Gastrocnemius medialis (tissue), 4 donors: Measurements from ENCODE around the gene ASB1. TPM values are rescaled to one million over a fixed set of nuclear protein-coding genes. Genes with fewer than 3 reads are reported as not detected.

ENCODE experiments used
- ATAC-seq, 2 donors: fragments of 150-250 bp; one replicate each; pipeline ENCODE4 v1.9.1; 2016
- DNase-seq, 2 donors: peaks; one replicate each; pipeline ENCODE4 v3.0.0-alpha.2; 2019
- H3K27ac ChIP-seq, 4 donors: fragments of 200-600 bp; sonication (generic); 1 replicate in 1 of 4; 2 replicates in 3 of 4; pipeline ENCODE4 v1.5.1; 2016 to 2018; ENCODE audit warnings: mild to moderate bottlenecking in 2 of 4, moderate library complexity in 1 of 4
- H3K27me3 ChIP-seq, 3 donors: fragments of 200-600 bp; sonication (generic) in 2 of 3; 1 replicate in 1 of 3; 2 replicates in 2 of 3; pipeline versions ENCODE4 v1.5.1 to v1.6.0; 2016 to 2019; ENCODE audit warnings: mild to moderate bottlenecking in 1 of 3, moderate library complexity in 1 of 3
- H3K36me3 ChIP-seq, 2 donors: fragments of 200-600 bp; sonication (generic) in 1 of 2; one replicate each; pipeline ENCODE4 v1.5.1; 2017 to 2018
- H3K4me1 ChIP-seq, 2 donors: fragments of 200-600 bp; sonication (generic) in 1 of 2; one replicate each; pipeline ENCODE4 v1.5.1; 2016 to 2017; ENCODE audit warnings: mild to moderate bottlenecking in 2 of 2
- H3K4me3 ChIP-seq, 4 donors: fragments of 200-600 bp; sonication (generic) in 3 of 4; 1 replicate in 1 of 4; 2 replicates in 3 of 4; pipeline ENCODE4 v1.5.1; 2016 to 2019; ENCODE audit warnings: mild to moderate bottlenecking in 2 of 4
- H3K9me3 ChIP-seq, 3 donors: fragments of 200-600 bp; sonication (generic) in 2 of 3; 1 replicate in 1 of 3; 2 replicates in 2 of 3; pipeline ENCODE4 v1.5.1; 2016 to 2019
- CTCF ChIP-seq, 5 experiments: fragments of 450-650 bp in 3 of 5; fragments of 200-600 bp in 2 of 5; sonication (generic) in 2 of 5; IDR thresholded peaks in 4 of 5; conservative IDR thresholded peaks in 1 of 5; 1 replicate in 4 of 5; 2 replicates in 1 of 5; pipeline ENCODE4 v1.5.1; 2016 to 2019; ENCODE audit warnings: antibody characterized with exemption in 5 of 5, mild to moderate bottlenecking in 3 of 5, moderate library complexity in 3 of 5
- POLR2A ChIP-seq, 2 donors: fragments of 450-650 bp; IDR thresholded peaks; one replicate each; pipeline ENCODE4 v1.6.1; 2017; ENCODE audit warnings: antibody characterized with exemption in 2 of 2, mild to moderate bottlenecking in 2 of 2, moderate library complexity in 2 of 2
- in situ Hi-C, 4 donors: fragments of 200-750 bp; cut with MboI; loops; one replicate each; pipeline versions ENCODE4 v1.15.0 to v1.8.0; 2017; ENCODE audit warnings: low sequenced_read_pairs in 4 of 4
- intact Hi-C: fragments of 100-400 bp; cut with DNase I; formaldehyde crosslinking; loops from one replicate; pipeline ENCODE4 v1.15.1; 2023; ENCODE audit warnings: low total_unique reads
- total RNA-seq, 4 donors: library from RNA; depleted of rRNA; stranded (reverse); fragments of >200 nt; gene quantifications; one replicate each; pipeline versions ENCODE4 v1.1.0 to v1.2.3, GENCODE V29; 2016

ASB1 gene
- total RNA-seq, 4 donors from 2014 or later: 17.1 to 33.6 (median 26.3) TPM

DNA sequence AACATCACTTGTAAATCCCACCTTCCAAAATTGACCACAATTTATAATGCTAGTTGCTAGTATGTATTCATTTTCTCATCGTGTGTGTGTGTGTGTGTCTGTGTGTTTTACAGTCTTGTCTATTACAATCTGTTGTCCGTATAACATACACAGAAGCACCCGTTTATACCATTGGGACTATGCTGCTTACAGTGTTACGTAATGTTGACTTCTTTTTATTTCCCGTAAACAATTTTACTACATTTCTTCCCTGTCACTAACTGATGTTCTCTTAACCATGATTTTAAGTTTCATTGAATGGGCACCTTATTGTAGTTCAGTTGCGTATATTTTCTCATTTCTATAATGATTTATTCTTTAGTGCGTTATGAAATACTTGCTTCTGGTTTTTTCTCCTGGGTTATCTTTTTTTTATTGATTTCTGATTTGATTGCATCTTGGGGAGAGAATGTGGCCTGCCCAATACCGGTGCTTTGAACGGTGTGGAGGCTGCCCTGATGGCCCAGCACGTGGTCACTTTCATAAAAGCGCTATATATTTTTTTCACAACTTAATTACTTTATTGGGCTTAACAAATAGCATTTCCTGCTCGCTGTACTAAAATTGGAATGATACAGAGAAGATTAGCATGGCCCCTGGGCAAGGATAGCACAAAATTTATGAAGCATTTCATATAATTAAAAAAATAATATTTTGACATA lies 14.5 kb upstream of the ASB1 start:
- intact Hi-C loops (no loop called here), in situ Hi-C loops (no loop called here)
- Histone ChIP-seq H3K27me3 (no peaks in the 10 kb centered on the region), H3K36me3 (no peaks in the 10 kb centered on the region), H3K27ac (no peak overlapping the region), H3K4me1 (no peaks in the 10 kb centered on the region), H3K9me3 (no peaks in the 10 kb centered on the region), H3K4me3 (no peak overlapping the region)
- DNase-seq: no peak
- no peak for TF ChIP-seq CTCF (IDR thresholded peaks at IDR 0.05 in 4 of 5, conservative IDR thresholded peaks at IDR 0.05 in 1 of 5)
- TF ChIP-seq POLR2A (IDR thresholded peaks at IDR 0.05): no peak
- ATAC-seq: no peak

GRCh38 chr2:238413368-238413767 lies 13.4 kb upstream of the ASB1 start:
- TF ChIP-seq CTCF (IDR thresholded peaks at IDR 0.05 in 4 of 5, conservative IDR thresholded peaks at IDR 0.05 in 1 of 5) (no peak), POLR2A (IDR thresholded peaks at IDR 0.05) (no peak)
- ATAC-seq (no peak), DNase-seq (no peak)
- Histone ChIP-seq H3K36me3 (no peaks in the 10 kb centered on the region), H3K9me3 (no peaks in the 10 kb centered on the region), H3K4me1 (peaks cover 2 to 3% of the 10 kb centered on the region in 2 donors), H3K27me3 (no peaks in the 10 kb centered on the region), H3K4me3 (no peak overlapping the region), H3K27ac (no peak overlapping the region)
- intact Hi-C loops: no loop called here
- in situ Hi-C loops: no loop called here

DNA sequence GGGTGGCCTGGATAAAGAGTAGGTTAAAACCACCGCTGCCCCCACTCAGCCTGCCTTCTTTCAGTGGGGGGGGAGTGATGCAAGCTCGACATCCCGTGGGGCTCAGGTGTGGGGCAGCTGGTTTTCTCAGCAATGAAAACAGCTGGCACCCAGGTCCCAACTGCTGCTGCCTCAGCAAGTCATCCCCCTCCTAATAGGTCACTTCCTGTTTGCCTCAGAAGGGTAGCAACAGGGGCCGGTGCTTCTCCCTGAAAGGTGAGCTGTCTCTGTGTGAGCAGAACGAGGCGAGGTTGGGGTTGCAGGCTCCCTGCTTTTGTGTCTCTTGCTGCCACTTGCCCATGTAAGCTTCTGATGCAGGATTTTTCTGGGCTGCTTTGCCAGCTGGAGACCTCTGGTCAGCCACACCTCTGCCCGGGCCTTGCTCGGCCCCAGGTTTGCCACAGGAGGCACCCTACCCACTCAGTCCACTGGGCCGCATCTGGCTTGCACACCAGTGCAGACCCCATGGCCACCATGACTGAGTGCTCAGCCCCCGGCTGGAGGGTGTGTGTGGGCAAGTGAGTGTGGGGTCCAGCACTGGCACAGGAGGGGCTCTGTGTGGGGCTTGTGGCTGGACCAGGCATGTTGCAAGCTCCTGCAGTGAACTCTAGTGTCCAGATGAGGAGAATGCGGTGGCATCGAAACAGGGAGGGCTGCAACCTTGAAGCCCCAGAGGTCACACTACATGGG lies 11.5 kb upstream of the ASB1 start:
- no peak overlapping the region for H3K4me3 ChIP-seq
- in situ Hi-C loops: no loop called here
- H3K27ac ChIP-seq: no peak overlapping the region
- DNase-seq (no peak), ATAC-seq (no peak)
- intact Hi-C loops: no loop called here
- H3K27me3 ChIP-seq: no peaks in the 10 kb centered on the region
- TF ChIP-seq POLR2A (IDR thresholded peaks at IDR 0.05) (no peak), CTCF (IDR thresholded peaks at IDR 0.05 in 4 of 5, conservative IDR thresholded peaks at IDR 0.05 in 1 of 5) (no peak)
- no peaks in the 10 kb centered on the region for H3K9me3 ChIP-seq
- peaks cover 10 to 14% of the 10 kb centered on the region in 2 donors for H3K4me1 ChIP-seq
- H3K36me3 ChIP-seq: no peaks in the 10 kb centered on the region

DNA sequence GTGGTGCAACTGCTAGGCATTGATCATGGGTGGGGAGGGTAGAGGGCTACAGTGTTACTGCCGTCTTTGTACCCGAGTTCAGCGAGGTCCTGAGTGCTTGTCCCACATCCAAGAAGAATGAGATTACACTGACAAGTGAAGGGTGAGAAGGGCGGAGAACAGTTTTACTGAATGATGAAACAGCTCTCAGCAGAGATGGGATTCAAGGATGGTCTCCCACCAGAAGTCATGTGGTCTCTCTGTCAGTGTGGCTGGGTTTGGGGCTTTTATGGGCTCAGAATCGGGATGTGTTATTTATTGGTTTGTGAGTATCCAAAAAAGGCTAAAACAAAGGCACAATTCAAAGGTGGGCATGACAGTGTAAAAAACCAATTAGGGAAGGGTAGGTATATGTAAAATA lies 10.8 kb upstream of the ASB1 start:
- no peak overlapping the region for H3K27ac ChIP-seq
- TF ChIP-seq POLR2A (IDR thresholded peaks at IDR 0.05): no peak
- no peak for TF ChIP-seq CTCF (IDR thresholded peaks at IDR 0.05 in 4 of 5, conservative IDR thresholded peaks at IDR 0.05 in 1 of 5)
- H3K27me3 ChIP-seq: no peaks in the 10 kb centered on the region
- intact Hi-C loops (no loop called here), in situ Hi-C loops (no loop called here)
- no peaks in the 10 kb centered on the region for H3K36me3 ChIP-seq
- no peak for ATAC-seq
- no peaks in the 10 kb centered on the region for H3K9me3 ChIP-seq
- H3K4me3 ChIP-seq: no peak overlapping the region
- peaks cover 13 to 14% of the 10 kb centered on the region in 2 donors for H3K4me1 ChIP-seq
- no peak for DNase-seq
